Activated CD4-positive, alpha-beta T cell treated with anti-CD3 and anti-CD28 coated beads, Interleukin-2, amount 50 U/mL, for 16 hours (primary cell): ENCODE data around the gene ADAM12.
"Not testable (repeated sequence)": the region's sequence is repeated elsewhere in the genome, so short reads cannot be mapped to it uniquely, and the experiment has no call there.

Experiments
- DNase-seq: peaks from one replicate; pipeline ENCODE4 v3.0.0-alpha.2; 2020

The ADAM12 gene

GRCh38 chr10:126256864-126257263 lies 131.4 kb downstream of the ADAM12 start:
- DNase-seq: no peak

DNA sequence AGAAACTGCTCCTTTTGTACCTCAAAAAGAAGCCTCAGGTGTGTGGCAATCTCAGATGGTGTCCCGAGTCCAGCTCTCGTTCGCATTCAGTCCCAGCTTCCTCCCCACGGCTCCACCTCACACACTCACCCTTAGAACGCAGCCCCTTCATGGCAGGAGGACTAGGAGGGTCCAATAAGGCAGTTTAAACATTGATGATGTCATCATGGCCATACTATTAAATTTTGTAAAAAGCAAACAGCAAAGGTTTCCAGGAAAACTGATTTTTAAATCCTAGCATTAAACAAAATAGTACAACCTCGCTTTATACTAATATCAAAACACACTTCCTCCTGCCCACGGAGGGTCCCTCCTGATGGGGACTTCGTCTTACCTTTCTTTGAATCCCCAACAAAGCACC lies 133.0 kb downstream of the ADAM12 start:
- no peak for DNase-seq

GRCh38 chr10:126253611-126253998 lies 134.7 kb downstream of the ADAM12 start:
- no peak for DNase-seq

DNA sequence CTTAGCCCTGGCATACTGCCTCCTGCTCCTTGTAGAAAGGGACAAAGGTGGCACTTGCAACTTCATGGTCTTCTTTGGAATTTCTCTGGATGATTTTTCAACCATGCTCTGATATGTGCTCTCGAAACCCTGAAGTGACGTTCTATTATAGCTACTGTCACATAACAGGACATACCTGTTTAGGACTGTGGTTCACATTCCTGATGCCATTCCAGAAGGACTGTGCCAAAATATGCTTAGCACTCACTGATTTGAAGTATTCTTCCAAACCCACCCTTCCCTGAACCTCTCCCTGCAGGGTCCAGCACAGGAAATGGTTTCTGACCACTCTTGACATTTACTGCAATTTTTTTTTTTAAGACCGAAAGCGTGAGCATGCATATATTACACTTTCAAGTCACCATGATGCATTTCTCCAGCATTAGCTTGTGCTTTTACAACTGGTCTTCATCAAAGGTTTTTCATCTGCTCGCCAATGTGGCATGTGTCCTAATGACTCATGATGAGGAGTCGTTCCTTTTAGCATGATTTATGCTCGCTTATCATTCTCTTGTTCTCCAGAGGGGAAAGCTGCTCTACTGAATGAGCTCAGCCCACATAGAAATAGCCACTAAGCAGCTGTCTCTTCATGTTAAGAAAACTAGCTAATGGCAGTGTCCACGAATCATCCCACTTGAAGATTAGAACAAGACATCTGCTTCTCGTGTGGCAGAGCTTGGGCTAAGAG lies 135.2 kb downstream of the ADAM12 start:
- DNase-seq: no peak

DNA sequence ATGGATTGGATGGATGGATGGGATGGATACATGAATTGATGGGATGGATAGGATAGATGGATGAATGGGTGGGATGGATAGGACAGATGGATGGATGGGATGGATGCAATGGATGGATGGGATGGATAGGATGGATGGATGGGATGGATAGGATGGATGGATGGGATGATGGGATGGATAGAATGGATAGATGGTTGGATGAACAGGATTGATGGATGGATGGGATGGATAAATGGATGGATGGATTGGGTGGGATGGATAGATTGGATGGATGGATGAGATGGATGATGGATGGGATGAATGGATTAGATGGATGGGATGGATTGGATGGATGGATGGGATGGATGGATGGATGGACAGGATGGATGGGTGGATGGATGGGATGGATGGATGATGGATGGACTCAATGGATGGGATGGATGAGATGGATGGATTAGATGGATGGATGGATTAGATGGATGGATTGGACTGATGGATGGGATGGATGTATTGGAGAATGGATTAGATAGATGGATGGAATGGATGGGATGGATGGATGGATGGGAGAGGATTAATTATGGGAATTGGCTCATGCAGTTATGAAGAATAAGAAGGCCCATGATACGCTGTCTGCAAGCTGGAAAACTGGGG lies 136.4 kb downstream of the ADAM12 start:
- DNase-seq: no peak

DNA sequence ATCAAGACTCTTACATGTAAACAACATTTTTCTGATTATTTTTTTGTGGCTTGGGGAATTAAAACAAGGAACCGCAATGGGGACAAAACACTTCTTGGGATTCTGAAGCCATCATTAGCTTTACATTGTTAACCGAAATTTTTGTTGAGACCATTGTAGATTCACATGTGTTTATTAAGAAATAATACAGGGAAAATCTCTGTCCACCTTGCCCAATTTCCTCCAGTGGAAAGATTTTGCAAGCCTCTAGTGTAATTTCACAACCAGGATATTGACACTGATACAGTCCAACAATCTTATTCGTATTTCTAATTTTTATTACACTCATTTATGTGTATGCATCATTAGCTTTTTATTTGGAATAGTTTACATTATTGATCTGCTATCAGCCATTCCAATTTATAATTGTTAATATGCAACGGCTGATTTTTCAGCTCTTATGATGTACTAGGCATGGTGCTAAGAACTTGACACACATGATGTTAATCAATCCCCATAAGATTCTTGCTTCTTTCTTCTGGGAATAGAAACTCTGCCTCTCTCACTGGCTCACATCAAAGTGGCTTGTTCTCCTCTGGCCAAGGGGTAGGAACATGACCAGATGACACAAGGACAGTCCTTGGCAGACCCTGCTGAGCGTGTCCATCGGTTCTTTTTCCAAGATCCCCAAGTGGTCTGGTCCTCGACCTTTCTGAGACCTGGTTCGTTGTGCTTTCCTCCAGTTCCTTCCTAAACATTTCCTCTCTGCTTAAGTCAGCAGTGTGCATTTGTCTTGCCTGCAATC lies 137.6 kb downstream of the ADAM12 start:
- no peak for DNase-seq

DNA sequence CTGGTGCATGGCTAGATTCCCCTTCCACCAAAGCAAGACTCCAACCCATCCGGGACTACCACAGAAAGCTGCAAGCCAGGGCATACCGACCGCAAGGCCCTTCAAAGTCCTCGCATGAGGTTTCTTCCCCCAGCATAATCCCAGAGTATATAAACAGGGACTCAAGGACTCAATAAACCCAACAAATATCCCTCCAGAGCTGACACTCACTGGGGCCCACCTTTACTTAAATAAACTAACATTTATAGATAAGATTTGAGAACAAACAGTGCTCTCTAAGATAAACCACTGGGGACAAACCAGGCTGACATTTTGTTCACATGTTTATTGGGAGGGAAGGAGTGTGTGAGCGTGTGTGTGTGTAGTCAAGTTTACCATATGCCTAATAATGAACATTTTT lies 138.2 kb downstream of the ADAM12 start:
- DNase-seq: no peak

GRCh38 chr10:126247446-126247975 lies 140.8 kb downstream of the ADAM12 start:
- no peak for DNase-seq

- DNase-seq: not testable (repeated sequence)
Measured at GRCh38 chr10:126246396-126246795, 141.9 kb downstream of the ADAM12 start.

GRCh38 chr10:126245501-126245900 lies 142.8 kb downstream of the ADAM12 start:
- DNase-seq: no peak

GRCh38 chr10:126243971-126244370 lies 144.3 kb downstream of the ADAM12 start:
- no peak for DNase-seq

DNA sequence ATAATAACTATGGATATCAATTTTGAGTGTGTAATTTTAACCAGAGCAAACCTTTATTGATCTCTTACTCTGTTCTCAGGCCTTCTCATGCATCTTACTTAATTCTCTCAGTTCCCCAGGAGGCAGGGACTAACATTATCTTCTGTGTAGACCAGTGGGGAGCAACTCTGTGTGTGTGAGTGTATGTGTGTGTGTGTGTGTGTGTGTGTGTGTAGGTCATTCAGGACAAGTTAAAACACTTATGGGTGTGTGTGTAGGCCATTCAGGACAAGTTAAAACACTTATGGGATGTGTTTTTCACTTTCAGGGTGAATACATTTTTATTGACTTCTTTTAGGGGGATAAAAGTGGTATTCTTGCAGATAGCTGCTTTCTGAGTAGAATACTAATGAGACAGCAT lies 145.0 kb downstream of the ADAM12 start:
- DNase-seq: no peak

DNA sequence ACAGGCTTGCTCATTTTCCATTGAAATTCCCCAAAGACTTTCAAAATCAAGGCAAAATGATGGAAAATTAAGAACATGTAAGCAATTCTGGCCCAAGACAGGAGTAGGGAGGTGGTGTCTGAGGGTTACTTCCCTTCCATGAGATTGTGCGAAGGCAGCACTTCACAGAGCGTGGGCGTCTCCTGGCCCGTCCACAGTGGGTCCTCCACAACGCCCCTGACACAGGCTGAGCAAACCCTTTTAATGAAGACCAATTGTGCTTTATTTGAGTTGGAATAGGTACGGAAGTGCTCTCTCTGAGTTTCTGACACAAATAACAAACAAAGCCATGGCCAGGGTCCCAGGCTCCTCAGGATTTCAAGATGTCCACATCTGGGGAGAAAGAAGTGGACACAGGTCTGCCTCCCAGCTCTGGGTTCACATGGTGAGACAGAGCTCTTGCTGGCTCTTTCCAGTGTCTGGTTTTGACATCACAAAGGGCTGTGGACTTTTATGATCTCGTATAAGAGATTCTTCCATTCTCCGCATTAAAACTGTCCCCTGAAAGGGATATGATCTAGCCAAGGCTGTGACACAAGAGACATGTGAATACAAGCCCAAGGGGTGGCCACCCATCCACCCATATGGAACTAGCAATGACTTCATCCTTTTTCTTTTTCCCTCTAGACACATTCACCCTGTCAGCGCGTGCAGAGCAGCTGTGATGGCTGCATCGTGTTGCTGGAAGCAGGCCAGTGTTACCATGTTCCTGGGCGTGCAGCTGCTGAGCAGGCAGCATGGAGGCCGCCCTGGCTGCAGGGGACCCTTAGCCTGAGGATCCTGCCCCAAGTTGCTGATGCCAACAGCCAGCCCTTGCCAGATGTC lies 145.6 kb downstream of the ADAM12 start:
- no peak for DNase-seq

- DNase-seq: no peak
Measured at GRCh38 chr10:126240483-126240882, 147.8 kb downstream of the ADAM12 start.

- no peak for DNase-seq
Measured at GRCh38 chr10:126239844-126240243, 148.4 kb downstream of the ADAM12 start.

DNA sequence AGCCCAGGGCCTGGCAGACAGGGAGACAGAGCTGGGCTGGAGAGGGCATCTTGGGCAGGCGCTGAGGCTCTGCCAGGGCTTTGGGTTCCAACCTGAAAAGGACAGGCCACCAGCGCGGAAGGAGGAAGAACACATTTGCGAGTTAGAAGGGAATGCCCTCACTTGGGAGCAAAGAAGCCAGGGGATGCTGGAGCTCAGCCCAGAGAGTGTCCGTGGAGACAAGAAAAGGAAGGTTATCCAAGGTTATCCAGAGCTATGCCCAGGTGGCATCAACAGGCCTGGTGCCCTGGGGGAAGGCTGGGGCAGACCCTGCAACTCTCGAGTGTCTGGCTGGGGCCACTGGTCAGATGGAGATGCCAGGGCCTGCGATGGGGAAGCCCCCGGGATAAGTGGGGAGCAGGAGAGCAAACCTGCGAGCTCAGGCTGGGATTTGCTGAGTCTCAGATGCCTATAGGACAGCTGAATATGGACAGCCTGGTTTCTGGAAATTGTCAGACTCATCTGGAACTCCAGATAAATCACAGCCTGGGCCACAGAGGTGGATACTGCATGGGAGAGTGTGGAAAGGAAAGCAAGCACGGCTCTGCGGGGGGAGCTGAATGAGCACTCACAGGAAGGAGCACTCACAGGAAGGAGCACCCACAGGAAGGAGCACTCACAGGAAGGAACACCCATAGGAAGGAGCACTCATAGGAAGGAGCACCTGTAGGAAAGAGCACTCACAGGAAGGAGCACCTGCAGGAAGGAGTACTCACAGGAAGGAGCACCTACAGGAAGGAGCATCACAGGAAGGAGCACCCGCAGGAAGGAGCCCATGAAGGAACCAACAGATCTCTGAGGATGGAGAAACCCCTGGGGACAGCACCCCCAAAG lies 152.1 kb downstream of the ADAM12 start:
- DNase-seq: no peak

- no peak for DNase-seq
Measured at GRCh38 chr10:126235091-126235978, 152.9 kb downstream of the ADAM12 start.

- no peak for DNase-seq
Measured at GRCh38 chr10:126234630-126235029, 153.6 kb downstream of the ADAM12 start.

DNA sequence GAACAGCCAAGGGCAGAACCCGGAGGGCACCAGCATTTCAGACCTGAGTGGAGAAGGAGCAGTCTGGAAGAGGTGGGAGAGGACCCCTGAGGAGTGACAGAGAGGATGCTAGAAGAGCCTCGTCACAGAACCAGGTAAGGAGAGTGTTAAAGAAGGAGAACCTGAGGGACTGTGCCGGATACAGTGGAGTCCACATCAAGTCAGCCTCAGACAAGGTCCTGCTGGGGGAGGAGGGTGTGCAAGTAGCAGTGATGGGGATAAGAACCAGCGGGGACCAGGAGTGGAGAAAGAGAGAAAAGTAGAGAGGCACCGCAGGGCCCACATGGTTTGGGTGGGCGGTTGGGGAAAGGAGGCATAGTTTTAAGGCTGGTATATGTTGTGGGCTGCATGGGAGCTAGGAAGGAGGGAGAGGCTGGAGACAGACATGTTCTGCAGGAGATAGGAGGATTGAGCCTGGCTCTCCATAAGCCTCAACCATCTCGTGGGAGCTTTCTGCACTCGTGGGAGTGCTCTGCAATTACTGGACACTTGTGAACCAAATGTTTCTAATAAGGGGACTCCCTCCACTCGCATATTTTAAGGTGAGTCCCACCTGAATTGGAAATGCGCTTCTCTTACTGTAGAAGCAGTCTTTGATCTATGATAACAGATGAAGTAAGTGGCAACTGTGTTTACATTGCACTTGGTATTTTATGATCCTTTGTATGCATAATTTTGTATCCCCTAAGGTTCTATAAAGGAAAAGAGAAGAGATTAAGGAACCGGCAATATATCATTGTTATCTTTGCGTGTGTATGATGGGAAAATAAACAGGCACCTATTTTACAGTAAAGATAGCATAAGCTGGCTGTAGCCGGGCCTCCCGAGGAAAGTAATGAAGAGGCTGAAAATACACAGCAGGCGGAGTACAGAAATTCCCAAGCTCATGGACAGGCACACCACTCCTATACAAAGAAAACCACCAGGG lies 154.8 kb downstream of the ADAM12 start:
- no peak for DNase-seq
